Thyroid gland (tissue), 4 donors: Measurements from ENCODE around the gene PSKH1.

Experiments
- CTCF ChIP-seq, 6 experiments: fragments of 200-600 bp in 3 of 6; fragments of 450-650 bp in 3 of 6; sonication (generic) in 3 of 6; IDR thresholded peaks; one replicate each; pipeline ENCODE4 v1.5.1; 2016 to 2019; ENCODE audit warnings: antibody characterized with exemption in 6 of 6, mild to moderate bottlenecking in 2 of 6, inconsistent platforms in 1 of 6, moderate library complexity in 1 of 6
- POLR2A ChIP-seq, 2 donors: fragments of 450-650 bp; IDR thresholded peaks; one replicate each; pipeline ENCODE4 v1.6.1; 2017; ENCODE audit warnings: antibody characterized with exemption in 2 of 2, mild to moderate bottlenecking in 2 of 2, moderate library complexity in 1 of 2

GRCh38 chr16:67922740-67923139, 29.7 kb downstream of the PSKH1 start:
- TF ChIP-seq POLR2A (IDR thresholded peaks at IDR 0.05) = no peak
- TF ChIP-seq CTCF (IDR thresholded peaks at IDR 0.05) = no peak
